Mesenchymal stem cell (in vitro differentiated cells and primary cell): Measurements from ENCODE around the gene KLHDC3. TPM values are rescaled to one million over a fixed set of nuclear protein-coding genes. Genes with fewer than 3 reads are reported as not detected.
A peak's percentile ranks its signal among the peaks of the same experiment; 100 is the strongest.

Experiments
- DNase-seq: peaks from one replicate; pipeline ENCODE4 v3.0.0-alpha.2; 2013
- H2AFZ ChIP-seq: one replicate; pipeline ENCODE4 v1.6.1; 2013; ENCODE audit warnings: low read depth, mild to moderate bottlenecking, control low read depth, inconsistent platforms, low read length, moderate library complexity
- H2AK5ac ChIP-seq: 2 replicates; pipeline ENCODE4 v1.6.1; 2013; ENCODE audit warnings: low read length, moderate library complexity, mild to moderate bottlenecking, inconsistent platforms; ENCODE audit not compliant: severe bottlenecking
- H2BK120ac ChIP-seq: one replicate; pipeline ENCODE4 v1.6.1; 2013; ENCODE audit warnings: low read depth, mild to moderate bottlenecking, inconsistent platforms, low read length, moderate library complexity
- H2BK12ac ChIP-seq, 2 experiments: one replicate each; pipeline ENCODE4 v1.6.1; 2013; ENCODE audit warnings: inconsistent platforms in 2 of 2, low read length in 2 of 2, mild to moderate bottlenecking in 2 of 2, moderate library complexity in 2 of 2, control low read depth in 1 of 2
- H2BK15ac ChIP-seq: one replicate; pipeline ENCODE4 v1.6.1; 2013; ENCODE audit warnings: mild to moderate bottlenecking, low read depth, inconsistent platforms; ENCODE audit not compliant: poor library complexity, severe bottlenecking
- H2BK5ac ChIP-seq: 2 replicates; pipeline ENCODE4 v1.6.1; 2013; ENCODE audit warnings: low read depth, mild to moderate bottlenecking, low read length, control low read depth, inconsistent platforms; ENCODE audit not compliant: poor library complexity, severe bottlenecking
- H3K14ac ChIP-seq, 2 experiments: one replicate each; pipeline ENCODE4 v1.6.1; 2013; ENCODE audit warnings: inconsistent platforms in 2 of 2, low read length in 2 of 2, control low read depth in 1 of 2, mild to moderate bottlenecking in 1 of 2, moderate library complexity in 1 of 2
- H3K18ac ChIP-seq, 2 experiments: one replicate each; pipeline ENCODE4 v1.6.1; 2013; ENCODE audit warnings: inconsistent platforms in 2 of 2, low read length in 2 of 2, control low read depth in 1 of 2, low read depth in 1 of 2, mild to moderate bottlenecking in 1 of 2
- H3K23ac ChIP-seq, 2 experiments: one replicate each; pipeline ENCODE4 v1.6.1; 2013; ENCODE audit warnings: inconsistent platforms in 2 of 2, low read length in 2 of 2, mild to moderate bottlenecking in 2 of 2, moderate library complexity in 2 of 2, control low read depth in 1 of 2
- H3K27ac ChIP-seq: 2 replicates; pipeline ENCODE4 v1.5.1; 2013; ENCODE audit warnings: mild to moderate bottlenecking, moderate library complexity, low read length, control low read depth, inconsistent platforms; ENCODE audit not compliant: poor library complexity, severe bottlenecking
- H3K27me3 ChIP-seq, 2 experiments: 2 replicates each; pipeline versions ENCODE4 v1.6.1 to v1.7.0; 2013; ENCODE audit warnings: low read length in 2 of 2, mild to moderate bottlenecking in 2 of 2, moderate library complexity in 2 of 2, control low read depth in 1 of 2, inconsistent platforms in 1 of 2; ENCODE audit not compliant: control insufficient read depth in 1 of 2, insufficient read depth in 1 of 2
- H3K36me3 ChIP-seq, 2 experiments: 2 replicates each; pipeline versions ENCODE4 v1.6.1 to v1.7.0; 2013; ENCODE audit warnings: low read length in 2 of 2, control low read depth in 1 of 2, inconsistent platforms in 1 of 2, low read depth in 1 of 2, mild to moderate bottlenecking in 1 of 2; ENCODE audit not compliant: insufficient read depth in 2 of 2, control insufficient read depth in 1 of 2
- H3K4ac ChIP-seq, 2 experiments: one replicate each; pipeline ENCODE4 v1.6.1; 2013; ENCODE audit warnings: inconsistent platforms in 2 of 2, low read length in 2 of 2, mild to moderate bottlenecking in 2 of 2, moderate library complexity in 2 of 2, control low read depth in 1 of 2, low read depth in 1 of 2
- H3K4me1 ChIP-seq: 2 replicates; pipeline ENCODE4 v1.6.1; 2013; ENCODE audit warnings: low read depth, low read length, control low read depth; ENCODE audit not compliant: control insufficient read depth, insufficient read depth
- H3K4me2 ChIP-seq: 2 replicates; pipeline ENCODE4 v1.6.1; 2013; ENCODE audit warnings: low read length, mild to moderate bottlenecking, inconsistent platforms; ENCODE audit not compliant: poor library complexity, severe bottlenecking
- H3K4me3 ChIP-seq, 2 experiments: 2 replicates each; pipeline versions ENCODE4 v1.5.1 to v1.7.0; 2013; ENCODE audit warnings: low read length in 2 of 2, mild to moderate bottlenecking in 2 of 2, control low read depth in 1 of 2, low read depth in 1 of 2; ENCODE audit not compliant: insufficient read depth in 1 of 2
- H3K79me1 ChIP-seq: replicated peaks from 2 replicates; pipeline ENCODE4 v1.6.1; 2013; ENCODE audit warnings: mild to moderate bottlenecking, control low read depth, low read length, inconsistent platforms; ENCODE audit not compliant: poor library complexity, severe bottlenecking
- H3K9ac ChIP-seq: 2 replicates; pipeline ENCODE4 v1.7.0; 2013; ENCODE audit warnings: mild to moderate bottlenecking, low read length, moderate library complexity
- H3K9me3 ChIP-seq: 2 replicates; pipeline ENCODE4 v1.7.0; 2013; ENCODE audit warnings: mild to moderate bottlenecking, low read length; ENCODE audit not compliant: control insufficient read depth
- H4K8ac ChIP-seq: one replicate; pipeline ENCODE4 v1.6.1; 2013; ENCODE audit warnings: inconsistent platforms, mild to moderate bottlenecking, low read length, moderate library complexity
- H4K91ac ChIP-seq: one replicate; pipeline ENCODE4 v1.6.1; 2013; ENCODE audit warnings: mild to moderate bottlenecking, low read length, inconsistent platforms
- WGBS: methylation state at CpG from one replicate; pipeline ENCODE4 v1.1.7; 2013; ENCODE audit warnings: mixed read lengths; 5-methylcytosine and 5-hydroxymethylcytosine counted together
- polyA plus RNA-seq, 2 experiments: library from polyadenylated mRNA; stranded (reverse); fragments of 200-250 nt; gene quantifications; one replicate each; pipeline ENCODE4 v1.2.3, GENCODE V29; 2013

KLHDC3 gene
- polyA plus RNA-seq (2013, experiment 1 of 2): 51.3 TPM
- 51.0 TPM for polyA plus RNA-seq (2013, experiment 2 of 2)

GRCh38 chr6:43013843-43014433 lies at the start of gene KLHDC3, which contains the start of gene MEA1:
TSS of gene KLHDC3 (plus strand) at chr6:43014249. CDS start at chr6:43017193, 2,944 bp downstream.
TSS of gene MEA1 (minus strand) at chr6:43013946. CDS start at chr6:43013813, 133 bp downstream.
- Histone ChIP-seq H3K14ac (peak within 1 kb of the TSS in 1 of 2 experiments; percentile 91), H4K8ac (peak within 1 kb of the TSS; percentile 95), H3K4me3 (peak within 1 kb of the TSS; percentile 93 to 100), H2BK12ac (no peak within 1 kb of the TSS), H3K27me3 (no peaks in the 10 kb centered on the region), H2BK5ac (peak within 1 kb of the TSS; percentile 53), H3K4me2 (peak within 1 kb of the TSS; percentile 84), H3K9me3 (no peaks in the 10 kb centered on the region), H2BK120ac (peak within 1 kb of the TSS; percentile 89), H3K27ac (peak within 1 kb of the TSS; percentile 72), H2AK5ac (peak within 1 kb of the TSS; percentile 86), H3K4me1 (peaks cover 29% of the 10 kb centered on the region), H2BK15ac (peak within 1 kb of the TSS; percentile 31), H3K4ac (peak within 1 kb of the TSS; percentile 77 to 83), H3K23ac (peak within 1 kb of the TSS in 1 of 2 experiments; percentile 75), H3K9ac (peak within 1 kb of the TSS; percentile 99), H3K36me3 (peaks cover 62 to 63% of the 10 kb centered on the region in 2 experiments), H4K91ac (peak within 1 kb of the TSS; percentile 95), H2AFZ (peak within 1 kb of the TSS; percentile 18), H3K79me1 (peaks cover 31% of the 10 kb centered on the region), H3K18ac (peak within 1 kb of the TSS; percentile 83 to 97)
- under 1% methylated on average over 51 of the region's 51 CpGs for WGBS
- DNase-seq: peak; percentile 100

- H3K9ac ChIP-seq: no peak overlapping the region
- no peak overlapping the region for H3K18ac ChIP-seq
- no peak overlapping the region for H2BK5ac ChIP-seq
- no peak overlapping the region for H3K14ac ChIP-seq
- WGBS: 89% methylated on average over 7 of the region's 7 CpGs
- peaks cover 7% of the 10 kb centered on the region for H3K79me1 ChIP-seq
- H2AFZ ChIP-seq: no peak overlapping the region
- H2BK120ac ChIP-seq: no peak overlapping the region
- DNase-seq: no peak
- no peak overlapping the region for H2BK15ac ChIP-seq
- peaks cover 8% of the 10 kb centered on the region for H3K4me1 ChIP-seq
- no peaks in the 10 kb centered on the region for H3K9me3 ChIP-seq
- H3K27ac ChIP-seq: no peak overlapping the region
- no peak overlapping the region for H3K4ac ChIP-seq
- H3K4me3 ChIP-seq: no peak overlapping the region
- no peak overlapping the region for H3K4me2 ChIP-seq
- H2AK5ac ChIP-seq: no peak overlapping the region
- H4K8ac ChIP-seq: no peak overlapping the region
- no peak overlapping the region for H4K91ac ChIP-seq
- H3K36me3 ChIP-seq: peaks cover 62 to 70% of the 10 kb centered on the region in 2 experiments
- no peak overlapping the region for H2BK12ac ChIP-seq
- H3K27me3 ChIP-seq: no peaks in the 10 kb centered on the region
- H3K23ac ChIP-seq: no peak overlapping the region
Observed at GRCh38 chr6:42966571-42966970, 47.5 kb upstream of the KLHDC3 start.

GRCh38 chr6:42967228-42967627 lies 46.8 kb upstream of the KLHDC3 start:
- over 99% methylated on average over 11 of the region's 11 CpGs for WGBS
- H2BK120ac ChIP-seq: no peak overlapping the region
- H3K23ac ChIP-seq: no peak overlapping the region
- no peak overlapping the region for H3K27ac ChIP-seq
- no peak overlapping the region for H2BK15ac ChIP-seq
- DNase-seq: no peak
- H3K4me2 ChIP-seq: no peak overlapping the region
- no peak overlapping the region for H3K4ac ChIP-seq
- H3K79me1 ChIP-seq: peaks cover 7% of the 10 kb centered on the region
- H2AFZ ChIP-seq: no peak overlapping the region
- H2BK12ac ChIP-seq: no peak overlapping the region
- no peak overlapping the region for H2BK5ac ChIP-seq
- H3K4me1 ChIP-seq: peaks cover 8% of the 10 kb centered on the region
- H2AK5ac ChIP-seq: no peak overlapping the region
- no peak overlapping the region for H3K4me3 ChIP-seq
- H4K8ac ChIP-seq: no peak overlapping the region
- H3K14ac ChIP-seq: no peak overlapping the region
- no peak overlapping the region for H3K9ac ChIP-seq
- H3K18ac ChIP-seq: no peak overlapping the region
- H3K9me3 ChIP-seq: no peaks in the 10 kb centered on the region
- H4K91ac ChIP-seq: no peak overlapping the region
- H3K27me3 ChIP-seq: no peaks in the 10 kb centered on the region
- H3K36me3 ChIP-seq: peaks cover 59 to 66% of the 10 kb centered on the region in 2 experiments

- Histone ChIP-seq H3K27me3 (no peaks in the 10 kb centered on the region), H3K18ac (no peak overlapping the region), H3K23ac (no peak overlapping the region), H2BK15ac (no peak overlapping the region), H3K4me1 (peaks cover 8% of the 10 kb centered on the region), H3K4me3 (no peak overlapping the region), H3K79me1 (peaks cover 8% of the 10 kb centered on the region), H3K9me3 (no peaks in the 10 kb centered on the region), H3K4ac (no peak overlapping the region), H2AK5ac (no peak overlapping the region), H2BK12ac (no peak overlapping the region), H3K27ac (no peak overlapping the region), H3K36me3 (peaks cover 51 to 58% of the 10 kb centered on the region in 2 experiments), H3K4me2 (no peak overlapping the region), H4K8ac (no peak overlapping the region), H2BK5ac (no peak overlapping the region), H2BK120ac (no peak overlapping the region), H3K14ac (no peak overlapping the region), H2AFZ (no peak overlapping the region), H3K9ac (no peak overlapping the region), H4K91ac (no peak overlapping the region)
- DNase-seq: no peak
- WGBS: 96% methylated on average over 11 of the region's 12 CpGs
Observed at GRCh38 chr6:42968126-42968701, 45.8 kb upstream of the KLHDC3 start.
